ENCODE measurements around the gene SUOX.
"Not testable (repeated sequence)": the region's sequence is repeated elsewhere in the genome, so short reads cannot be mapped to it uniquely, and the experiment has no call there.

Gene SUOX

DNA sequence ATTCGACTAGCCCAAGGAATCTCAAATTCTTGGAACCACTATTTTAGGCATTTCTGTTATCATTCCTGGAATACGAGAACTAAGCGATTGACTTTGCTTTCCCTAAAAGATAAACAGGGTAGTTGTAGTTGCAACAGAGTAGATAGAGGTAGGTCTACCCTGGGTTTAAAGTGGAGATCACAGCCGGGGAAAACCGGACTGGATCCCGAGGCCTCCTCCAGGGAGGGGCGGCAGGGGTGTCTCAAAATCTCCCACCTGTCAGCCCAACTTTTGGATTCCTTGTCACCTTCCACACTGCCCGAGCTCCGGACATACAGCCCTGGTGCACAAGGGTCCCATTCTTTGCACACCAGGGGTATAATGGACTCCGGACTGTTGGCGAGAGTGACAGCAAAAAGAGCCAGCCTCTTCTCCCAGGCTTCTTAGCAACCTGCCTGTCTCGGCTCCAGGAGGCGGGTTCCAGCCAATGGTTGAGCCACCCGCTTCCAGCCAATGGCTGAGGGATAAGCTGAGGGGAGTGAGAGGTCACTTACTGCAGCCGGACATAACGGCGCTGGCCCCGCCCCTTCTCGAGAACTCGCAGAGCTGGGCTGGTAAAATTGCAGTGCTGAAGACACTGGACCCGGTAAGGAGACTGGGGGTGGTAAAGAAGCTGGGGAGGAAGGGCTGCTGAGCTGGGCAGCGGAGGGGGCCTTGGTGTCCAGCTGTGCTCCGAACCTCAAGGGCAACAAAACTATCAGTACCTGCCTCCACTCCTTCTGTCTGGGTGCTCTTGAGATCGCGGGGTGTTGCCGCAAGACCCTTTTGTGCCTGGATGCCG, at the start of gene SUOX:
TSS of gene SUOX (plus strand) at position 562 of the 820 bp plus-strand sequence. CDS start 4,946 bp downstream, outside the sequence.
- no peak for DNase-seq

GRCh38 chr12:55955344-55955743, 41.7 kb upstream of the SUOX start:
- DNase-seq, result no peak

- DNase-seq, result peak in 2 of 4 experiments; percentile 15 to 22
These were observed 41.1 kb upstream of the SUOX start for GRCh38 chr12:55955800-55956508.

- DNase-seq, result no peak
These were observed 39.8 kb upstream of the SUOX start for GRCh38 chr12:55957106-55957859.

DNA sequence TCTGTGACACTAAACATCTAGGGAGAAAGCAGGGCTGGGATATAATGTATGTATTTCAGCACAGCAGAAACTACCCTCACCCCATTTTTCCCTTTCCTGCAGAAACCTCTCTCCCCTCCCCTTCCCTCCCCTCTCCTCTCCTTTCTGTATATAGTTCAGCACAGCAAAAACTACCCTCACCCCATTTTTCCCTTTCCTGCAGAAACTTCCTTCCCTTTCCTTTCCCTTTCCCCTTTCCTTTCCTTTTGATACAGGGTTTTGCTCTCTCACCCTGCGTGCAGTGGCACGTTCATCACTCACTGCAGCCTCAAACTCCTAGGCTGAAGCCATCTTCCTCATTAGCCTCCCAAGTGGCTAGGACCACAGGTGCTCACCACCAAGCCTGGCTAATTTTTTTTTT, 33.3 kb upstream of the SUOX start:
- no peak for DNase-seq

DNA sequence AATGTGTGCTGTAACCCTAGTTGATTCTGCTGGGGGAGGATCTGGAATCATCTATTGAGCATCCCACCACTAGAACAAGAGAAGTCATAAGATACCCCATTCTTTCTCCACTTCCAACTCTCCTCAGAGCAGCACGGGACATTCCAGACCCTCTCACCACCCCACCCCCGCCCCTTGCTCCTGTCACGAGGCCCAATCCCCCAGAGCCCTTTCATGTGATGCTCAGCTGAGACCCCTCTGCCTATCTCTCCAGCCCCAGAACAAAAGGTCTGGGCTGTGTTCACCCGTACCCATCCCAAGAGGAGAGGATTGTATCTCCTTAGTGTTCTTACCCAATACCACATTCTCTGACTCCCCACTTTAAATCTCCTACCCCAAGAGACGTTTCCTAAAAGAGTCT, 31.8 kb upstream of the SUOX start:
- DNase-seq, result no peak

DNA sequence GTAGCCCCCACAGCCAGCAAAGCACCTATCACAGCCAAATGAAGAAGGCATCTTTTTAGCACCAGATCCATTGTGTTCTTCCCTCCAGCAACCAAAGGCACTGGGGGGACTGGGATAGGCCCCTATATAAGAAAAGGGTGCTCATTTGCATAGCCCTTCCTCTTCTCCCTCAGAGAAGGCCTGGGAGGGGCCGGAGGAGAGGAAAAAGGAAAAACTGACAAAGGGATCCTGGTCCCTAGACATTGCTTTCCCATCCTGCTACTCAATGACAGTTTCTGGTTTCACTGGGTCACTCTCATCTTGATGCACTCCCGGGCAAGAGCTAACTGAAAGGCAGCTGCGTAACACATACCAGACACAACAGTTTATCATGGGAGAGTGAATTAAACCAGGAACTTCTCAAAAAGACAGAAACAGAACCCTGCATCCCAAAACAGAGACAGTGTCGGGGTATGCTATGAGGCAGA, 31.1 kb upstream of the SUOX start, which contains the start of gene PMEL:
TSS of gene PMEL (minus strand) at position 102 of the 467 bp plus-strand sequence. CDS start at position 71, 31 bp downstream.
- no peak for DNase-seq

DNA sequence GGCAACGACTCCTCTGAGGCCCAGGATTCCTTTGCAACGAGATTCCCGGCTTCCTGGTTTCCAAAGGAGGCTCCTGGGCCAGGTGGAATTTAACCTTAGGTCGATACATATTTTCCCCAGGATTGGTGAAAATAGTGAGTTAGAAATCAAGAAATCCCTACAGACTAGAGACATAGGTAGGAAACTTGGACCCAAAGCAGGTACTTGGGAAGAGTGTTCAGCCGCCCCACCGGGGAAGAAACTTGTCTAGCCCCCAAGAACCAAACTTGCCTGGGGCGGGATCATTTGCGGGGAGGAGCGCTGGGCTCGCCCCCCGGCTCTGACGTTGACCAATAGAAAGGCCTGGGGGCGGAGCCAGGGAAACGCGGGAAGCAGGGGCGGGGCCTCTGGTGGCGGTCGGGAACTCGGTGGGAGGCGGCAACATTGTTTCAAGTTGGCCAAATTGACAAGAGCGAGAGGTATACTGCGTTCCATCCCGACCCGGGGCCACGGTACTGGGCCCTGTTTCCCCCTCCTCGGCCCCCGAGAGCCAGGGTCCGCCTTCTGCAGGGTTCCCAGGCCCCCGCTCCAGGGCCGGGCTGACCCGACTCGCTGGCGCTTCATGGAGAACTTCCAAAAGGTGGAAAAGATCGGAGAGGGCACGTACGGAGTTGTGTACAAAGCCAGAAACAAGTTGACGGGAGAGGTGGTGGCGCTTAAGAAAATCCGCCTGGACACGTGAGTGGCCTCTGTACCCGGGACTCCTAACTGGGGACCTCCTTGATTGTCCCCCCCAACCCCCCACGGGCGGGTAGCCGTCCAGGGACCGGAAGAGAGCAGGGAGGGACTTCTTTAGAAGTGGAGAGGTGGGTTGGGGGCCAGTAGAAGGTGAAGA, 30.4 kb upstream of the SUOX start, which contains the start of gene CDK2:
TSS of gene CDK2 (plus strand) at position 423 of the 874 bp plus-strand sequence. CDS start at position 602, 179 bp downstream.
- DNase-seq, result peak; percentile 64 to 82 (median 66)

GRCh38 chr12:55969356-55969755, 27.7 kb upstream of the SUOX start:
- no peak for DNase-seq

DNA sequence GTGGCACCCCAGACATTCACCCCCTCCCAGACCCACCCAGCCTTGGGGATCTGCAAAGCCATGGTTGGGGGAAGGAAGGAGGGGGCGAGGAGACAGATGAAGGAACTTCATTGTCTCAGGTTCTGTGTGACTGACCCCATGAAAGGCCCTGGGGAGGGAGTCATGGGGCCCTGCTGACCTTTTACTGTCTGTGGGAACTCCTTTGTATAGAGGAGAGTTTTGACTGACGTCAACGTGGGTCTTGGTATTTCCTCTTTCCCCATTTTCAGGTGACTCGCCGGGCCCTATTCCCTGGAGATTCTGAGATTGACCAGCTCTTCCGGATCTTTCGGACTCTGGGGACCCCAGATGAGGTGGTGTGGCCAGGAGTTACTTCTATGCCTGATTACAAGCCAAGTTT, 26.3 kb upstream of the SUOX start:
- no peak for DNase-seq

- DNase-seq, result no peak
These were observed 25.0 kb upstream of the SUOX start for GRCh38 chr12:55972042-55972441.

GRCh38 chr12:55972456-55972855, 24.6 kb upstream of the SUOX start:
- DNase-seq, result no peak

GRCh38 chr12:55972911-55973598, 24.0 kb upstream of the SUOX start:
- no peak for DNase-seq

- peak; percentile 90 to 97 (median 94) for DNase-seq
These were observed 23.3 kb upstream of the SUOX start, which contains the start of gene RAB5B for GRCh38 chr12:55973599-55974307. Gene RAB5B, plus strand, starts transcription at chr12:55974078. Its CDS starts 12,883 bp downstream, at chr12:55986961.

DNA sequence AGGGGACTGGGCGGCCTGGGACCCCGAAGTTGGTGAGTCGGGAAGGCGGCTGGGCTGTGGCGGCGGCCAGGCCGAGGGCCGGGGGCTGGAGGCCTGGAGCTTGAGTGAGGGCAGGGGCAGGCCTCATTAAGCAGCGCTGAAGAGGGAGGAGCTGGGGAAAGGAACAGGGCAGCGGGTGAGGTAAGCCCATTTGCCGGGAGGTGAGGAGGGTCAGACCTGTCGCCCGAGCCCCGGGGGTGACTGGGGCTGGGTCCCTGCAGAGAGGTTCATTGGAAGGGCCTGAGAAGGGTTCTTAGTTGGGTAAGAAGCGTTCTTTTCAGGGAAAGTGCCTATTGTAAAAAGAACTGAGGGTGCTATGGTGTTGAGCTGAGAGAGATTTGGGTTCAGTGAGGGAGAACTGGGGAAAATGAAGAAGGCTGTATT, 22.8 kb upstream of the SUOX start:
- DNase-seq, result peak in 1 of 4 experiments; percentile 34

GRCh38 chr12:55978393-55978792, 18.7 kb upstream of the SUOX start:
- DNase-seq, result no peak

DNA sequence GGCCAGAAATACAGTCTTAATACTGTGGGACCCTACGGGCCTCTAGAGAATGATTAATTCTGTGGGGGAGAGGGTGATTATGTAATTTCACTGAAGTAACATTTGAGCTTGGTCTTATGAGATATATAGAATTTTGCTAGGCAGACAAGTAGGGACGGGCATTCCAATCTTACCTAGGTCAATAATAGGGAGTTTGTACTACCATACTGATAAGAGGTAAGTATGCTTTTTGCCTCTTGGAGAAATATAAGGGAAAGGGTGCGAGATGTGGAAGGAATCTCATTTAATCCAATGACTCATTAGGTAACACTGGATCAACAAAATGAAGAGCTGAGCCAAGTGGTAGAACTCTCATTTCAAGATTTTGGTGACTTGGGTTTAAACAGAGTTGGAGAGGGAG, 18.0 kb upstream of the SUOX start:
- DNase-seq, result no peak

DNA sequence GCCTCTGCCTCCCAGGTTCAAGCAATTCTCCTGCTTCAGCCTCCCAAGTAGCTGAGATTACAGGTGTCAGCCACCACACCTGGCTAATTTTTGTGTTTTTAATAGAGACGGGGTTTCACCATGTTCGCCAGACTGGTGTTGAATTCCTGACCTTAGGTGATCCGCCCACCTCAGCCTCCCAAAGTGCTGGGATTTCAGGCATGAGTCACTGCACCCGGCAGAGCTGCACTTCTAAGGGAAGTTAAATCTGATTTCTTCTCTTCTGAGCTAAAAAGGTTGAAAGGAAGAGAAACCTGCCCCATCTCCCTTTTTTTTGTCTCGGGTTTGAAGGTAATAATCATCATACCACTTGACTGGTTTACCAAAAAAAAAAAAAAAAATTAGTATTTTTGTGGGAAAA, 15.2 kb upstream of the SUOX start:
- DNase-seq, result not testable (repeated sequence)

- no peak for DNase-seq
These were observed 14.6 kb upstream of the SUOX start for GRCh38 chr12:55982319-55982936.
